COLO668 (cell line): ENCODE measurements around the gene IMMP2L.

Source experiments
- DNase-seq: peaks from one replicate; lab custom pipeline; 2025; ENCODE audit not compliant: unreplicated experiment; lab: John Stamatoyannopoulos, UW

Gene IMMP2L

DNA sequence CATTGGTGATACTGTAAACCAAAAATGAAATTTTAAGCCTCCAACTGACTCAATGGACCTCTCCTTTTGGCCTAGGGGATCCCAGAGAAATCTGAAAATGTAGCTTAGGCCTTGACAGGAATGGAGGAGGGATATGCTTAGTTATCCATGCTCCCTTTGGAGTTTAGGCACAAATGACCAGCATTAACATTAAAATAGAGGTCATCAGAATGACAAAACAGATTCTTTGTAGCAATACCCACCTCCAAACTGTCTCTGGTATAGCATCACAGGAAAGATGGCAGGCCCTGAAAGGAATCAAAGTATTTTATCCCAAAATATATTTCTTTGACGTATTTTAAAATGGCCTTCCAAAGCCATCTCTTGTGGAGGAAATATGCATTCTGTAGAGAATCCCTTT lies 510.5 kb downstream of the IMMP2L start:
- no peak for DNase-seq

DNA sequence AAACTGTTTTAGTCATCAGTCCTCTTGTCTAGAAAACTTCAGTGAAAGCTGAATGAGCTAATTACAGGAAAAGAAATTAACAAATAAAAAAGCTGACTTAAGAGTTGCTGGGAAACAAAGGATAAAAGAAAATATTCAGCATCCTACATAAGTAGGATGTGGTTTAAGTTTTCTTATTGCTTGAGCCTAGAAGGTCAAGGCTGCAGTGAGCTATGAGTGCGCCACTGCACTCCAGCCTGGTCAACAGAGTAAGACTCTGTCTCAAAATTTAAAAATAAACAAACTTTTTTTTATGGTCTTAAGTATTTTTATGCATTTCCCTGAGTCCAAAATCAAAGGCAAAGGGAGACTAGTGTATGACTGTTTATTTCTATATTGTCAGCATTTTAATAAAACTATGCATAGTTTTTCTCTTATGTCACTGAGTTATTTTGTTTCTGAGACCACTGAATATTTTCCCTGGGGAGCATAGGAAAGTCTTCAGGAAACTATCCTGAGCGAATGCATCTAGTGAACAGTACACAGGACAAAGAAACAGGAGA lies 511.3 kb downstream of the IMMP2L start:
- no peak for DNase-seq

DNA sequence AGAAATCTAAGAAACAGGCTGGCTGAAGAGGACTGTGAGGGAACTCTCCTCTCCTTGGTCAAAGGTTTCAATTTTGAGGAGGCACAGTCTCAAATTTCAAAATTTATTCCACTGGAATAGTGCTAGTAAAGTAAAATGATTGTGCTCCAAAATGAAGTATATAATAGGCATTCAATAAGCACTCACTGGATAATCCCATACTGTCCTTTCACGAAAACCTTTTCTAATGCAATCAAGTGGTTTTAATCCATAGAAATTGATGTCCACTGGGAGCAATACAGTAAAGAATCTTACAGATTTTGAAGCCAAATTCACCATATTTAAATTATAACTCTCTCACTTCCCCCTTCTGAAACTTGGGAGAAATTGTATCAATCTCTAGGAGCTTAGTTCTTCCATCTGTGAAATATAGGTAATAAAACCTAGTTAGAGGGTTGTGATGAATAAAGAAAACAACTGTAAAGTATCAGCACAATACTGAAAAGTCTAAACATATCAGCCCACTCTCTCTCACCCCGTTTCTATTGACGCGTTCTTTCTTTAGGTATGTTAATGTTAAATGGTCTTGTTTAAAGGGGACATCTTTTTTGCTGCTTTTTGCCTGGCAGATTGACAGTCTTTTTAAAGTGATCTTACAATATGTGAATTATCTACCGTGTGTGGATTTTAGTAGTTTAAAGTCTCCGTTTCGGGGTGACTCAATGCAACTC lies 512.2 kb downstream of the IMMP2L start:
- no peak for DNase-seq

DNA sequence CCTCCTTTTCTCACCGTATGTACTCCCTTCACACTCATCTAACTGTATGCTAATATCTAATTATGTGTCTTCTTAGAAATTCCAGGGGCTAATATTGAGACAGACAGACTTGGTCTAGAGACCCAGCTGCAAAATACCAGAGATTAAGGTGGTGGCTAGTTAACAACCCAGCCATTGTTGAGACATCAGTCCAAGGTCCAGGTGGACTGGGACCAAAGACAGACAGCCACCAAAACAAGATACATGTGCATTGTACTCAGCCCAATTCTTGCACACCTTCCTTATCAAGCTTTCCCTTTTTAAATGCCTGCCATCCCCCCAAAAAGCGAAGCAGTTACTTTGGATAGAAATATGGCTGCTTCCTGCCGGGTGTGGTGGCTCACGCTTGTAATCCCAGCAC lies 514.7 kb downstream of the IMMP2L start:
- DNase-seq, result no peak

DNA sequence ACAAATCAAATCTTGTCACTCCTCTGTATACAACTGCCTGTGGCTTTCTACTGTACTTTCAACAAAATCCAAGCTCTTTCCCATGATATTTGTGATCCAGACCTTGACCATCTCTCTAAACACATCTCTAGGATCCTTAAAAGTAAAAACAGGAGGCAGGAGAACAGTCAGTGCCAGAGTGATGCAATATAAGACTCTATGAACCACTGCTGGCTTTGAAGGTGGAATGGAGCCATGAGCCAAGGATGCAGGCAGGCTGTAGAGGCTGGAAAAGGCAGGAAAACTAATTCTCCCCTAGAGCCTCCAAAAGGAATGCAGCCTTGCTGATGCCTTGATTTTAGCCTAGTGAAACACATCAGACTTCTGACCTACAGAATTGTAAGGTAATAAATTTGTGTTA lies 516.8 kb downstream of the IMMP2L start:
- no peak for DNase-seq

DNA sequence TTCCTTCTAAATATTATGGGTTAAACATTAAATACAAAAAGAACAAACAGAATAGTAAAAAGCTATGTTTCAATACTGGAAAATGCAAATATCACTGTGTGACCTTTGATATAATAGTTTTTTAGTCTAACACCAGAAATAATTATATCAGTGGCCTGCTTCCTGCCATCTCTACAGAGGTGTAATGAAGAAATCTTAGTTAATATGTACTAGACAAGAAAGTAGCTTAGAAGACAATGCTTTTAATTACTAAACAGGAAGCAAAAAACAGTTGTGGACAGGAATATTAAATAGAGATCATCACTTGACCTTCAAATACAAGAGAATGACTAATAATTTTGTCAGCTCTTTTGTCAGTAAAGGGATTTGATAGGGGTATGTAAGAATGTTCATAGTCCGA lies 518.7 kb downstream of the IMMP2L start:
- no peak for DNase-seq

DNA sequence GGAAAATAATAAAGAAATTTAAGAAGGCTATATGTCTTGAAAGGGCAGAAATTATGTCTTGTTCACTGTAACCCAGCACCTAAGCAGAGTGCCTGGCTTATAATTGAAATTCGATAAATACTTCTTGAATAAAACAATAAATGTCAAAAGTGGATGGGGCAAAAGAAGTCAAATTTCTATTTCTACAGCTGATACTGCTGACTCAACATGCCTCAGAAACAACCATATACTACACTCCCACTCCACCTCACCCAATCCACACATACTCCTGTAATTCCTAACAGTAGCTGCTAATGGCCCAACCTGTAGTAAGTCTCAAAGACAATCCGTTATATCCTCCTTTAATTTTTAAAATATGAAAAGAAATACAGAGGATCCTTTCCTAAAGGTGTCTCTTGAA lies 519.5 kb downstream of the IMMP2L start:
- no peak for DNase-seq

DNA sequence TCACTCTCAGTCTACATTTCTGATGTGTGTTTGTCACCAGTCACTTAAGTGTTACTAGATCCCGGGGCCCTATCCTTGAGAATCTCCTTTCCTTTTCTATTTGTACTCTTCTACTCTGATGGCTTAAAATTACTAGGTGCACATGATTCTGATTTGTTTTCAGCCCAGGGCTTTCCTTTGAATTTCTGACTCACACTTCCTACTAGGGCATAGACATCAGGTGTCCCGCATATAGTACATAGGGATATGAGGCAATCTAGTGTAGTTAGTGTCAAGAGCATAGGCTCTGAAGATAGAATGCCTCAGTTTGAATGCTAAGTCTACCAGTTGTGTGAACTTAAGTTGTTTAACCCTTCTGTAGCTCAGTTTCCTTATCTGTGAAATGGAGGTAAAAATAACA lies 520.7 kb downstream of the IMMP2L start:
- no peak for DNase-seq

DNA sequence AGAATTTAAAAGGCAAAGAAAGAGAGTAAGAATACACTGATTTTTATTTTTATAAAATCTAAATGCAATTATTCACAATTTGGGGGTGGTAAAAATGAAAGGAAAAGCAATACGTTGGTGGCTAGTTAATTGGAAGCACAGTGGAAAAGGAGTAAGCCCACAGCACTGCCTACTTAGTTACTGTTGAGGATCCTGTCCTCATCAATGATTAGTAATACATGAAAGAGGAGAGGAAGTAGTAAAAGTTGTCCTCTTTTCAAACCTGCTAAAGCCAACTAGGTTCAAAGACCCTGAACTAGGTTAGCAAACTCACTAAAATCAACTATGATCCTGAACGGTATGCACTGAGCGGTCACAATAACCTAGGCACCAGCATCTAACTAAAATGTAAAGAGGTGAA lies 524.1 kb downstream of the IMMP2L start:
- DNase-seq, result no peak

DNA sequence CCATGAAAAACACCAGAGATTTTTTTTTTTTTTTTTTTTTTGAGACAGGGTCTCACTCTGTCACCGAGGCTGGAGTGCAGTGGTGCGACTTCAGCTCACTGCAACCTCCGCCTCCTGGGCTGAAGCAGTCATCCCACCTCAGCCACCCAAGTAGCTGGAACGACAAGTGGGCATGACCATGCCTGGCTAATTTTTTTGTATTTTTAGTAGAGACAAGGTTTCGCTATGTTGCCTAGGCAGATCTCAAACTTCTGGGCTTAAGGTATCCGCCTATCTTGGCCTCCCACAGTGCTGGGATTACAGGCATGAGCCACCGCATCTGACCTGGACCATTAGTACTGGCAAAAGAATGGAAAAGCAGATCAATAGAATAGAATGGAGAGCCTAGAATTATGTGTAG lies 530.4 kb downstream of the IMMP2L start:
- DNase-seq, result no peak

DNA sequence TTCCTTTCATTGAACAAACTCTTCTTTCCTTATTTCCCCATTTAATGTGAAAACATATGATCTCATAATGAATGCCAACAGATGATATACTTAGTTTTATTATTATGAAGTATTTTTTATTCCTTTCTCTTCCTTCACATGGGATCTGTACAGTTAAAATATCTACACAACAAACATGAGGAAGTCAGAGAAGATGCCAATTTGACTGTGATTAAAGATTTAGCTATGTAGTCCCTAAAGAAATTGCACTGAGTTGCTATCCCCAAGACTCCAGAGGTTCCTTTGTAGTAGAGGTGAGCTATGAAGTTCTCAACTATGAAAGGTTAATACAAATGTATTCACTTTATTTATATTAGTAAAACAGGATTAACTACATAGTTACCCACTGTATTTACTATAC lies 532.0 kb downstream of the IMMP2L start:
- no peak for DNase-seq

DNA sequence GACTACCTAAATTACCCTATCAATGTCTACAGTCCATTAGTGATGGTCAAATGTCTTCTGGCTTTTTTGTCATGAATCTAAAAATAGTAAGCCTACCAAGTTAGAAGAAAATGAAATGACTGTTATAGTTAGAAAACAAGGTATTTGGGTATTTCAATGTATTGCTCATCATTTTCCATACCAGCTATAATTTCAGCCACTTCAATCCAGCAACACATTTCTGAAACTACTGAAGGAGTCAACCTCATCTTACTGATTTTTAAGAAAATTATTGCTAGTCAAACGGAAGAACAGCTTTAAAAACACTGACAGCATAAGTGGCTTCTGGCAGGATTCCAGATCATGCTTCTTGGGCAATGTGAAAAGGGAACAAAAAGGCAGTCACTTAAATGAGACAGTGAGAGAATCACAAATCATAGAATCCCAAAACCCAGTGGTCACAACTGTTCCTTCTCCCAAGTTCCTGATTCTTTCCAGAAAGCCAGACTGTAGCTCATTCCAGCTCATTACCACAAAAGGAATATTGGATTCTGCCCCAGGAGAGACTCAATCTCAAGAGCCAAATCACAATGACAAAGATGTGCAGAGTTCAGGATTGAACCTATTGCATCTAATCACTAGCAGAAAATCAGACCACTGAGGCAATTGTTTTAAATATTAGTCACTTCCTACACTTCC lies 532.6 kb downstream of the IMMP2L start:
- DNase-seq, result no peak

DNA sequence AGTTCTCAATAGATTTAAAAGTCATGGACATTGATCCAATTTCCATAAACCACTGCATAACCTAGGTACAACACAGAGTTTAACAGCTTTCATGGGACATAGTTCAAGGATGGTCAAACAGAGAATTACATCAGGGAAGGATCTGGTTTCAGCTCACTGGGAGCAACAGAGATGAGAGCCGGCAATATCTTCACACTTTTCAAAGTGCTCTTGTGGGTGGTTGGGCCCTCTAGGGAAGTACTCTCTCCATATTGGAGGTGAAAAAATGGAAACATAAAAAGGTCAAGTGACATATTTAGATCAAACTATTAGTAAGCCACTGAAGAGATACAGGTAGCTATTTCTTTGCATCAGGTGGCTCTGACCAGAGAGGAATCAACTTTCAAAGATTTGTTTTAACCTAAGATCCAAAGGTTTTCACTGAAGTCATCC lies 533.1 kb downstream of the IMMP2L start:
- no peak for DNase-seq

DNA sequence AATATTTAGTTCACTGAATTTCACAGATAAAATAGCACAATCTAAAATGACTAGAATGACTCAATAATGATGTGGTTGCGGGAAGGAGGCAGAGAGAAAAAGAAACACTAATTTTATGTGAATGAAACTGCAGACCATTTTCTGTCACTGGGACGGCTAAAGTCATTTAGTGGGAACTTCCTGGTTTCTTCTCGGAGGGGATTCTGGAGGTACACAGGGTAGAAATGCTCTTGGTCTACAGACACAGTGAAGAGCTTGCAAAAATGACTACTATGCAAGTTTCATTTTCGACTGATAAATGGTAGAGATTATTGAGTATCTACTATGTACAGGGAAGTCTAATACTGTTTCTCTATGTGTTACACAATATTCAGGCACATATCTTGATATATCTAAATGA lies 534.9 kb downstream of the IMMP2L start:
- no peak for DNase-seq

DNA sequence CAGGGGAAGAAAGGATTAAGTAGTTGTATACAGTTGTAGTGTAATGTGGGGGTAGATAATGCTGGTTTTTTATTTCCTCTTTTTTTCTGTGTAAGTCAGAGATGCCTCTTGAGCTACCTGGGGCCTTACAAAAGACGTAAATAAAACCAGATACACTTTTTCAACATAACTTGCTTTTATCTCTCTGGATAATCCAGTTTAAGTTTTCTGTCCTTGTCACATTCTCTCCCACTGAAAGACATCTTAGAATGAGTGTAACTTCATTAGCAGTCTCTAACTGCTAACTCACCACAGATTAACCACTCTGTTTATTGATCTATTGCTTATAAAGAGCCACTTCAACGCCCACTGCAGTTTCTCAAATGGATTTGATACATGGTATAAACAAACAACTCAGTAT lies 535.5 kb downstream of the IMMP2L start:
- no peak for DNase-seq

DNA sequence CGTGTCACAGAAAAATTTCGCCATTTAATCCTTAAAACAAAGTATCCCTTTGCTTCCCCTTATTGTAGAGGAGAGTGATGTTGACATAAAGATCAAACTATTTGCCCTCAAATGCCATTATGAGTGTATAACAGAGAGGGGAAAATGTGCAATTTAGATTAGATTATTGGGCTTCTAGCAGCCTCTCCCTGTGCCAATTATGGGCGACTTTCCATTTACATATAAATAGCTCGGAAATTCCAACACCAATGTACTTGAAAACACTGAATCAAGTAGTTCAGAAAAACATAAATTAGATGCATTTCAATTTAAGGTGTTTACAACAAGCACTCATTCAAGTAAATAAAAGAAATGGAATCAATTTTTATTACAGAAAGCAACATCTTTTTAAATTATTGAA lies 535.9 kb downstream of the IMMP2L start:
- DNase-seq, result no peak

DNA sequence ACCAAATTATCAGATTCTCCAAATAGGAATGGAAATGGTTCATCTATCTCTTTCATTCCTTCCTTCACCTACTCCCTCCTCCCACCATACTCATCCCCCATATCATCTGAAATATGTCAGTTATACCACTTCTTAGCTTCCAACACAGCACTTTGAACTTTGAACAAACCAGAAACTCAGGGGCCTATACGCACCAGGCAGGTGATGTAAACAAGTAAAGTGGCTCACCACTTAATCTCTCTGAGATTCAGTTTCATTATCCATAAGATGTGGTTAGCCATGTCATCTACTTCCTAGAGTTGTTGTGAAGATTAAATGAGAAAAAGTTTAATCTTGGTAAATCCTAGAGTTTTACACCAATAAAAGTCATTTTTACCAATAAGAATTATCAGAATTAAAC lies 537.3 kb downstream of the IMMP2L start:
- no peak for DNase-seq

DNA sequence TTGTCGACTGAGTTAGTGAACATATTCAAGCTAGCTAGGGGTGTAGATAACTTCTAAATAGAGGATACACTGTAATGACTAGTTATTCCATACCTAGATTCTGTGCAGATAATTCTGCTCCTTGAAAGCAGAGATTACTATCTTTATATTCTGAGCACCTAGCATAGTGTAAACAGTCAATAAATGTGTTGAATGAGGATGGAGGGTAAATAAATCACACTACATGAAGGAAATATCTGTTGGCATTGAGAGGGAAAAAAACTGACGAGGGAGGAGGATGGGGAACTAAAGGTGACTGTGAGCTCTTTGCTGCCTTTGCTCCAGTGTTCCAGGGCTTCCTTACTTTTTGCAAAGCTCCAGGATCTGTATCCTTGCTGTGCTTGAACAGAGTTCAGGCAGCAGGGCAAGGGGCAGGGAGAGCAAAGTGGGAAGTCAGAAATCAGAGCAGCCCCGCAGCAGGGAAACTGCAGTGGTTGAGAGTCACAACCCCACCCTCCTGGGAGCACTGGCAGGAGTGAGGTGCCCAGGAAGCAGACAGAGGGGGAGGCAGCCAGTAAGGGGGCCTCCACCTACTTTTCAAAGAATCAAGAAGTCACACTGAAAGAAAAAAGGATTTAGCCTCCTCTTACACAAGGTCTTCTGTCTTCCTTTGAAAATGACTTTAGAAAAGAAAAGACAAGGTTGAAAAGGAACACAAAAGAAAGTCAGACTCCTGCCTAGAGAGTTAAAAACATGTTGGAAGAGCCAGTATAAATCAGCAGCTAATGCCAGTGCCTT lies 543.1 kb downstream of the IMMP2L start:
- no peak for DNase-seq

DNA sequence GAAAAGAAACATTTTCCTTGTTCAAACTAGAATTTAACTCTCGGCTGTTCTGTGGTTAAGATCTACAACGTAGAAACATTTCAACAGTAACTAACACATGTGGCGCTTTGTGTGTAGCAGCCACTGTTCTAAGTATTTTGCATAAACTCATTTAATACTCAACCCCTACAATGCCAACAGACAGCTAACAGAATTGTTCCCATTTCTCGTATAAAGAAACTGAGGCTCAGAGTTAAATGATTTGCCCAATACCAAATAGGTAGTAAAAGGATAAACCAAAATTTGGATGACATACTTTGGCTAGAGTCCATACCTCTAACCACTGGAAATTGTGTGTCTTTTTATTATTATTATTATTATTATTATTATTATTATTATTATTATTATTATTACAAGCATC lies 543.8 kb downstream of the IMMP2L start:
- no peak for DNase-seq

DNA sequence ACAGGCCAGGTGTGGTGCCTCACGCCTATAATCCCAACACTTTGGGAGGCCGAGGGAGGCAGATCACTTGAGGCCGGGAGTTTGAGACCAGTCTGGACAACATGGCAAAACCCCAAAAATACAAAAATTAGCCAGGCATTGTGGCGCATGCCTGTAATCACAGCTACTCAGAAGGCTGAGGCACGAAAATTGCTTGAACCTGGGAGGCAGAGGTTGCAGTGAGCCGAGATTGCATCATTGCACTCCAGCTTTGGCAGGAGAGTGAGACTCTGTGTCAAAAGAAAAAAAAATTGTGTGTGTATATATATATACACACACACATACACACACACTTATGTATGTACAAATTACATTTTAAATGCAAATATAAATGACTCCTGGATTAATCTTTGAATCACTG lies 548.2 kb downstream of the IMMP2L start:
- DNase-seq, result no peak

DNA sequence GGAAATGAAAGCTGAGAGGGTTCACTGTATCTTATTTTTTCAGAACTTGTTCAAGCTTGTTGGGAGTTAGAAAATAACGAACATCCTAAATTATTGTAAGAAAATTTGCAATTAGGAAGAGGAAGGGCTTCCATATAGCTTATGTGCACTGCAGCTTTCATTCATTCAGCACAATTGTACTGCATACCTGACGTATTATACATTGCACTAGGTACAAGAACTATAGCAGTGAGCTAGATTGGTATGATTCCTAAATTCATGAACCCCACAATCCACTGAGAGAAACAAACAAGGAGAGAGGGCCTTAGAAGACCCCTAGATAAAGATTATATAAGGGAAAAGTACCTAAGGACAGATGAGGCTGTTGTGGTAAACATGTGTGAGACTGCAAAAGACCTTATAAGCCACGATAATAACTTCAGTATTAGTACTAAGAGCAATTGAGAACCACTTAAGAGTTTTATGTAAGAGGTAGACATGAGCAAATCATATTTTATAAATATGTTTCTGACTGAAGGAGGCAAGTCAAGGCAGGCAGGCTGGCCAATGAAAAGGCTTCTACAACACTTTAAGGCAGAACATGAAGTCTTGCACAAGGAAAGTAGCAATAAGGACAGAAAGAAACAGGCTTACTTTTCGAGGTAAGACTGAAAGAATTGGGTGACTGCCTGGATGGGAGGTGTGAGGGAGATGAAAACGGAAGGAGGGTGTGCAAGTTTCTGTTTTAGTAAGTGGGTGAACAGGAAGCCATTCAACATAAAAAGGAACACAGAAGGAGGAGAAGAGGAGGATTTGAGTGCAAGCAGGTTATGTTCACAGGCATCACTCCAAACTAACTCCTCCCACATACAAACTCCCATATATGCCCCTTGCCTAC lies 549.3 kb downstream of the IMMP2L start:
- no peak for DNase-seq
